HCT116 (cell line): ENCODE measurements around the gene FAM236B. TPM values are rescaled to one million over a fixed set of nuclear protein-coding genes. Genes with fewer than 3 reads are reported as not detected.
"Not testable (repeated sequence)": the region's sequence is repeated elsewhere in the genome, so short reads cannot be mapped to it uniquely, and the experiment has no call there.

Experiments
- ATAC-seq: fragments of 200-7000 bp; cut with Tn5 transposase; 2 replicates; pipeline ENCODE4 v1.9.1; 2020; ENCODE audit warnings: mild to moderate bottlenecking, moderate library complexity
- BruUV-seq: library from RNA; stranded (reverse); fragments of 400-500 nt; replicated peaks from 2 replicates; lab custom pipeline; 2021; lab: Mats Ljungman, UMichigan
- CTCF ChIA-PET: fragments of 300-600 bp; sonication (Branson Sonifier 250); formaldehyde crosslinking; loops from one replicate; lab custom pipeline; 2021; ENCODE audit warnings: antibody characterized with exemption; lab: Charles Lee
- POLR2A ChIA-PET: fragments of 300-600, 350-600 bp; sonication (Branson Sonifier 250); formaldehyde crosslinking; loops from one replicate; lab custom pipeline; 2021; ENCODE audit warnings: antibody characterized with exemption; lab: Charles Lee
- RAD21 ChIA-PET, 2 experiments: fragments of 300-600 bp; sonication (Branson Sonifier 250); formaldehyde crosslinking; loops; one replicate each; lab custom pipeline; 2023; ENCODE audit warnings: low total read pairs in 2 of 2; ENCODE audit not compliant: uncharacterized antibody in 2 of 2, unreplicated experiment in 2 of 2, low non-redundant PET in 1 of 2; lab: Charles Lee
- DNase-seq: peaks from one replicate; pipeline ENCODE4 v3.0.0-alpha.2; 2010; ENCODE audit warnings: low read depth, low spot score
- H2AFZ ChIP-seq: fragments of 200-600 bp; shearing (Covaris generic), sonication (generic); 2 replicates; pipeline ENCODE4 v1.6.1; 2017; ENCODE audit warnings: low read depth, mixed run types, mixed read lengths, antibody characterized with exemption, low read length; ENCODE audit not compliant: poor library complexity, severe bottlenecking
- H3K27ac ChIP-seq: 2 replicates; pipeline ENCODE4 v1.5.1; 2012; ENCODE audit warnings: low read depth, low read length
- H3K27me3 ChIP-seq: fragments of 200-600 bp; sonication (generic); 2 replicates; pipeline ENCODE4 v1.6.1; 2016; ENCODE audit warnings: mixed run types, low read length, mixed read lengths; ENCODE audit not compliant: insufficient read depth
- H3K36me3 ChIP-seq, 2 experiments: fragments of 200-500 bp in 1 of 2; fragments of 200-600 bp in 1 of 2; sonication (Bioruptor generic) in 1 of 2; sonication (generic) in 1 of 2; 2 replicates each; pipeline versions ENCODE4 v1.5.1 to v1.6.1; 2014 to 2016; ENCODE audit warnings: low read length in 2 of 2, inconsistent platforms in 1 of 2, mixed read lengths in 1 of 2, mixed run types in 1 of 2; ENCODE audit not compliant: insufficient read depth in 2 of 2, control insufficient read depth in 1 of 2
- H3K4me1 ChIP-seq, 2 experiments: fragments of 200-600 bp in 1 of 2; sonication (generic) in 1 of 2; 2 replicates each; pipeline versions ENCODE4 v1.5.1 to v1.6.1; 2012 to 2017; ENCODE audit warnings: low read length in 2 of 2, inconsistent platforms in 1 of 2, mild to moderate bottlenecking in 1 of 2, mixed read lengths in 1 of 2, mixed run types in 1 of 2, moderate library complexity in 1 of 2; ENCODE audit not compliant: insufficient read depth in 2 of 2, control insufficient read depth in 1 of 2
- H3K4me2 ChIP-seq: fragments of 200-600 bp; sonication (generic); 2 replicates; pipeline ENCODE4 v1.6.1; 2017; ENCODE audit warnings: mixed run types, low read length, mixed read lengths
- H3K4me3 ChIP-seq, 2 experiments: fragments of 200-600 bp in 1 of 2; sonication (generic) in 1 of 2; replicated peaks in 1 of 2; 2 replicates each; pipeline ENCODE4 v1.5.1; 2011 to 2016; ENCODE audit warnings: low read length in 2 of 2, control low read depth in 1 of 2, low read depth in 1 of 2, mild to moderate bottlenecking in 1 of 2, mixed read lengths in 1 of 2, mixed run types in 1 of 2
- H3K79me2 ChIP-seq: fragments of 200-600 bp; sonication (generic); 2 replicates; pipeline ENCODE4 v1.6.1; 2017; ENCODE audit warnings: mild to moderate bottlenecking, mixed run types, low read length, moderate library complexity, mixed read lengths; ENCODE audit not compliant: insufficient read depth
- H3K9ac ChIP-seq: fragments of 200-600 bp; sonication (generic); 2 replicates; pipeline ENCODE4 v1.6.1; 2016; ENCODE audit warnings: low read length, mixed read lengths
- H3K9me2 ChIP-seq: fragments of 200-600 bp; sonication (generic), shearing (Covaris generic); 2 replicates; pipeline ENCODE4 v1.6.1; 2017; ENCODE audit warnings: mixed run types, mild to moderate bottlenecking, moderate library complexity; ENCODE audit not compliant: insufficient read depth
- H3K9me3 ChIP-seq, 2 experiments: fragments of 200-500 bp in 1 of 2; fragments of 200-600 bp in 1 of 2; sonication (Bioruptor generic) in 1 of 2; sonication (generic) in 1 of 2; 2 replicates each; pipeline ENCODE4 v1.6.1; 2014 to 2017; ENCODE audit warnings: low read length in 2 of 2, mixed read lengths in 2 of 2, inconsistent platforms in 1 of 2, low read depth in 1 of 2, mild to moderate bottlenecking in 1 of 2, mixed run types in 1 of 2, moderate library complexity in 1 of 2; ENCODE audit not compliant: control insufficient read depth in 1 of 2, insufficient read depth in 1 of 2
- H4K20me1 ChIP-seq: fragments of 200-600 bp; sonication (generic), shearing (Covaris generic); 2 replicates; pipeline ENCODE4 v1.6.1; 2017; ENCODE audit warnings: mixed run types, mild to moderate bottlenecking, moderate library complexity; ENCODE audit not compliant: insufficient read depth
- CBX3 ChIP-seq: IDR thresholded peaks from 2 replicates; pipeline ENCODE4 v1.6.1; 2012; ENCODE audit warnings: low read depth
- CEBPB ChIP-seq: IDR thresholded peaks from 2 replicates; pipeline ENCODE4 v1.6.1; 2012; ENCODE audit warnings: low read depth
- EGR1 ChIP-seq: IDR thresholded peaks from 2 replicates; pipeline ENCODE4 v1.6.1; 2012; ENCODE audit warnings: low read depth
- ELF1 ChIP-seq: IDR thresholded peaks from 2 replicates; pipeline ENCODE4 v1.6.1; 2012; ENCODE audit warnings: low read depth, borderline replicate concordance
- EZH2 ChIP-seq: fragments of 200-600 bp; sonication (generic); IDR thresholded peaks from 2 replicates; pipeline ENCODE4 v1.6.1; 2017; ENCODE audit warnings: antibody characterized with exemption, mixed run types
- EZH2phosphoT487 ChIP-seq: fragments of 200-600 bp; IDR thresholded peaks from 2 replicates; pipeline ENCODE4 v1.6.1; 2018; ENCODE audit warnings: antibody characterized with exemption, borderline replicate concordance
- FOSL1 ChIP-seq: IDR thresholded peaks from 2 replicates; pipeline ENCODE4 v1.6.1; 2012; ENCODE audit warnings: low read depth
- POLR2A ChIP-seq: IDR thresholded peaks from 2 replicates; pipeline ENCODE4 v1.7.0; 2011; ENCODE audit warnings: borderline replicate concordance; ENCODE audit not compliant: insufficient read depth, insufficient read length; ENCODE audit errors: extremely low read depth
- POLR2AphosphoS5 ChIP-seq: IDR thresholded peaks from 2 replicates; pipeline ENCODE4 v1.6.1; 2011; ENCODE audit warnings: mild to moderate bottlenecking, low read depth, low read length, moderate library complexity
- RAD21 ChIP-seq: IDR thresholded peaks from 2 replicates; pipeline ENCODE4 v1.6.1; 2012; ENCODE audit warnings: low read depth, mild to moderate bottlenecking
- SIN3A ChIP-seq: IDR thresholded peaks from 2 replicates; pipeline ENCODE4 v1.6.1; 2012; ENCODE audit warnings: low read depth
- SP1 ChIP-seq: IDR thresholded peaks from 2 replicates; pipeline ENCODE4 v1.6.1; 2012; ENCODE audit warnings: low read depth
- SRF ChIP-seq: IDR thresholded peaks from 2 replicates; pipeline ENCODE4 v1.6.1; 2012; ENCODE audit warnings: low read depth
- YY1 ChIP-seq: IDR thresholded peaks from 2 replicates; pipeline ENCODE4 v1.6.1; 2011; ENCODE audit warnings: low read length, low read depth, moderate library complexity, mild to moderate bottlenecking; ENCODE audit not compliant: insufficient replicate concordance; ENCODE audit errors: extremely low read depth
- intact Hi-C: fragments of 100-400 bp; cut with micrococcal nuclease; formaldehyde crosslinking; loops from 2 replicates; pipeline ENCODE4 v1.10.0; 2022
- total RNA-seq: library from RNA; stranded (reverse); gene quantifications from one replicate; pipeline ENCODE4 v1.2.1, GENCODE V29; 2021; ENCODE audit not compliant: unreplicated experiment
- TF ChIP-seq, protein P1 (sequence below): IDR thresholded peaks from 2 replicates; pipeline ENCODE4 v1.6.1; 2012
- TF ChIP-seq, protein P2 (sequence below): IDR thresholded peaks from 2 replicates; pipeline ENCODE4 v1.6.1; 2011; ENCODE audit warnings: mild to moderate bottlenecking, low read length, moderate library complexity; ENCODE audit not compliant: insufficient replicate concordance; ENCODE audit errors: extremely low read depth

Gene FAM236B
- total RNA-seq, 1 experiment from 2014 or later = not detected

DNA sequence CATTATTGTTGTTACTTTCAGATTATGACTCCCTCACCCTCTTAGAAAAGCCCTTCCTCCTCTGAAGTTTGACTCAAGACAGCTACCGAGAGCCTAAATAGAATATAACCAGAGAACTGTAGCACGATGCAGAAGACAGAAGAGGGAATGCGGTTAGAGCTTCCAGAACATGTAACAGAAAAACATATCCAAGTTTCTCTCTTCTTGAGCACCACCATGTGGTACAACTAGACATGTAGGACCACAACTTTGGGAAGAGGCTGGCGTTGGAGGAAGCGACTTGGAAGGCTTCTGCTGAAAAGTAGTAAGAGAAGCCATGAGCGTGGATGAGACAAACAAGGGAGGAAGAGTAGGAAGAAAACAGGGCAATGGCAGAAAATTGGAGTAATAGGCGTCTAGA lies 36.9 kb downstream of the FAM236B start:
- POLR2A ChIA-PET, CTCF ChIA-PET, H3K4me2 ChIP-seq, BruUV-seq, DNase-seq, H3K27ac ChIP-seq, RAD21 ChIA-PET, H3K79me2 ChIP-seq, H3K36me3 ChIP-seq, H3K9me2 ChIP-seq, H3K4me3 ChIP-seq, H3K4me1 ChIP-seq, H3K27me3 ChIP-seq, H4K20me1 ChIP-seq, H3K9me3 ChIP-seq, H3K9ac ChIP-seq, ATAC-seq, intact Hi-C loops, H2AFZ ChIP-seq: not testable (repeated sequence)

DNA sequence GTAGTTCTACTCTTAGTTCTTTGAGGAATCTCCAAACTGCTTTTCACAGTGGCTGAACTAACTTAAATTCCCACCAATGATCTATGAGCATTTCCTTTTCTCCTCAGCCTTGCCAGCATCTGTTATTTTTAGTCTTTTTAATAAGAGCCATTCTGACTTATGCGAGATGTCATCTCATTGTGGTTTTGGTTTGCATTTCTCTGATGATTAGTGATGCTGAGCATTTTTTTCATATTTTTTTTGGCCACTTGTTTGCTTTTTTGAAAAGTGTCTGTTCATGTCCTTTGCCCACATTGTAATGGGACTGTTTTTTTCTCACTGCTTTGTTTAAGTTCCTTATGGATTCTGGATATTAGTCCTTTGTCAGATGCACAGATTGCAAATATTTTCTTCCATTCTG lies 46.9 kb downstream of the FAM236B start:
- Histone ChIP-seq H3K9me3 (no peaks in the 10 kb centered on the region), H3K79me2 (no peaks in the 10 kb centered on the region), H2AFZ (no peak overlapping the region), H4K20me1 (no peaks in the 10 kb centered on the region), H3K4me2 (no peak overlapping the region), H3K9me2 (no peaks in the 10 kb centered on the region), H3K27ac (no peak overlapping the region), H3K9ac (no peak overlapping the region), H3K27me3 (no peaks in the 10 kb centered on the region), H3K36me3 (no peaks in the 10 kb centered on the region), H3K4me3 (no peak overlapping the region), H3K4me1 (no peaks in the 10 kb centered on the region)
- no TSS peak for BruUV-seq
- ChIA-PET RAD21 (no interaction called here), POLR2A (no interaction called here), CTCF (no interaction called here)
- intact Hi-C loops = no loop called here
- ATAC-seq (no peak), DNase-seq (no peak)
- TF ChIP-seq CEBPB (no peak), SRF (no peak), RAD21 (no peak), SIN3A (no peak), EZH2 (no peak), YY1 (no peak), EGR1 (no peak), POLR2AphosphoS5 (no peak), SP1 (no peak), ELF1 (no peak), POLR2A (no peak), FOSL1 (no peak), EZH2phosphoT487 (no peak), CBX3 (no peak)
- TF ChIP-seq, protein P1, sequence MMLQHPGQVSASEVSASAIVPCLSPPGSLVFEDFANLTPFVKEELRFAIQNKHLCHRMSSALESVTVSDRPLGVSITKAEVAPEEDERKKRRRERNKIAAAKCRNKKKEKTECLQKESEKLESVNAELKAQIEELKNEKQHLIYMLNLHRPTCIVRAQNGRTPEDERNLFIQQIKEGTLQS = no peak
- TF ChIP-seq, protein P2, sequence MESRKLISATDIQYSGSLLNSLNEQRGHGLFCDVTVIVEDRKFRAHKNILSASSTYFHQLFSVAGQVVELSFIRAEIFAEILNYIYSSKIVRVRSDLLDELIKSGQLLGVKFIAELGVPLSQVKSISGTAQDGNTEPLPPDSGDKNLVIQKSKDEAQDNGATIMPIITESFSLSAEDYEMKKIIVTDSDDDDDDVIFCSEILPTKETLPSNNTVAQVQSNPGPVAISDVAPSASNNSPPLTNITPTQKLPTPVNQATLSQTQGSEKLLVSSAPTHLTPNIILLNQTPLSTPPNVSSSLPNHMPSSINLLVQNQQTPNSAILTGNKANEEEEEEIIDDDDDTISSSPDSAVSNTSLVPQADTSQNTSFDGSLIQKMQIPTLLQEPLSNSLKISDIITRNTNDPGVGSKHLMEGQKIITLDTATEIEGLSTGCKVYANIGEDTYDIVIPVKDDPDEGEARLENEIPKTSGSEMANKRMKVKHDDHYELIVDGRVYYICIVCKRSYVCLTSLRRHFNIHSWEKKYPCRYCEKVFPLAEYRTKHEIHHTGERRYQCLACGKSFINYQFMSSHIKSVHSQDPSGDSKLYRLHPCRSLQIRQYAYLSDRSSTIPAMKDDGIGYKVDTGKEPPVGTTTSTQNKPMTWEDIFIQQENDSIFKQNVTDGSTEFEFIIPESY = no peak

DNA sequence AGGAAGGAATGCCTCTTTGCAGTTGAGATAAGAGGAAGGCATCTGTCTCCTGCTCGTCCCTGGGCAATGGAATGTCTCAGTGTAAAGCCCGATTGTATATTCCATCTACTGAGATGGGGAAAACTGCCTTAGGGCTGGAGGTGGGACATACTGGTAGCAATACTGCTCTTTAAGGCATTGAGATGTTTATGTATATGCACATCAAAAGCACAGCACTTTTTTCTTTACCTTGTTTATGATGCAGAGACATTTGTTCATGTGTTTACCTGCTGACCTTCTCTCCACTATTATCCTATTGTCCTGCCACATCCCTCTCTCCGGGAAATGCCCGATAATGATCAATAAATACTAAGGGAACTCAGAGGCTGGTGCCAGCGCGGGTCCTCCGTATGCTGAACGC lies 48.8 kb downstream of the FAM236B start:
- ATAC-seq, CTCF ChIA-PET, H3K4me3 ChIP-seq, H4K20me1 ChIP-seq, H3K4me1 ChIP-seq, H3K4me2 ChIP-seq, H3K79me2 ChIP-seq, H3K9me2 ChIP-seq, intact Hi-C loops, POLR2A ChIA-PET, H3K27ac ChIP-seq, DNase-seq, H3K9ac ChIP-seq, BruUV-seq, H3K9me3 ChIP-seq, H3K36me3 ChIP-seq, H3K27me3 ChIP-seq, H2AFZ ChIP-seq, RAD21 ChIA-PET: not testable (repeated sequence)
